ENCODE data around the gene MS4A6E.

The MS4A6E gene

DNA sequence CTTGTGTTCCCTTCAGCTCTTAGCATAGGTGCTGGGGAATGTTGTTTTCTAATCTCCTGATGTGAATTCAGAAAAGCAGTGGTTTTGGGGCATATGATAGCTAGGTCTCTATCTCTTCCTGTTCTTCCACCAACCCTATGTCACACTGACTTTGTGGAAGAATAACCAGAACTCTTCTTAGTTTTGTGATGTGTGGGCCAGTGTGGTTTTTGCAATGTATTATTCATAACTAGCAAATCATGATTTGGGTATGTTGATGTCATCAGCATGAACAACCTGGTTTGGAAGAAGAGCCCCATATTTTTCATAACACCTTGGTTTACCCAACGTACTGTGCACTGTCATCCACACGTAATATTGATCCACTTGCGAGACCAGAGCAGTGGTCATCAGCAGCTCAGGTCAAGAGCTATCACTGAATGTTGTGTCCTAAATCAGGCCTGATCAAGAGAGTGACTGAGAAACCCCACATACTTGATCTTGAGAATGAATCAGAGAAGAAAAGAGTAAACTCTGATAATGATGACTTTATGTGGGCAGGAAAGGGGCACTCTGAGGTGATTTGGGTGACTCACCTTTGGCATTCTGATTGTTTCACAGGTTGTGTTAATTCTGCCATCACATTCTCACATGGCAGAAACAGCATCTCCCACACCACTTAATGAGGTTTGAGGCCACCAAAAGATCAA lies 19.4 kb upstream of the MS4A6E start:
- Histone ChIP-seq H3K27ac (ENCODE audit: low read depth, low read length) (no peak overlapping the region), H2AFZ (ENCODE audit: low read length, unreplicated experiment) (no peak overlapping the region), H3K27me3 (ENCODE audit: insufficient read depth, low read length) (no peaks in the 10 kb centered on the region), H3K4me3 (ENCODE audit: low read depth, low read length) (no peak overlapping the region), H3K36me3 (ENCODE audit: insufficient read depth, low read length) (no peaks in the 10 kb centered on the region), H3K4me1 (ENCODE audit: control insufficient read depth, insufficient read depth, low read length, unreplicated experiment) (no peaks in the 10 kb centered on the region), H3K79me2 (ENCODE audit: control insufficient read depth, insufficient read depth, low read length, unreplicated experiment) (no peaks in the 10 kb centered on the region)

DNA sequence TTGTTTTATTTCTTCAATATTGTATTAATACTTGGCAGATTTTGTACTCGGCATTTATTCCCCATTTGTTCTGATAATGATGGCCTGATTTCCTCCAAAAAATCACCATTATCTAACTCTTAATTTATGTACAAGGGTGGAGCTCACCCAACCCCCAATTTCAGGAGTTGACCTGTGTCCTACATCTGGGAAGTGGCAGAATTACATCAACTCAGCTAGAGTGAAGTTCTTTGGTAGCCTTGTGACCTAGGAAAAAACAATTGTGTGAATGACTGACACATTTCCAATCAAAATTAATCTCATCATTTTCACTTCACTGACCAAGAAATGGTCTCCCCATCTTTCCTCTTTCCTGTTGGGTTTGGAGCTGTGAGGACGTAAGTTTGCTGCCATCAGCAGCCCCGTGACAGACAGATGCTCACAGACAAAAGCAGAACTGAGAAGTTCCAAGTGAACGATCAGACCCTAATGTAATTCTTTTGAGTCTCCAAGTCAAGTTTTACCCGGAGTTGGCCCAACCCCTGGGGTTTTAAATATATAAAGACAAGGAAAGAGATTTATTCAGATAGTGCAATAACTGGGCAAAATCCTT lies 16.6 kb upstream of the MS4A6E start:
- no peaks in the 10 kb centered on the region for H3K27me3 ChIP-seq (ENCODE audit: insufficient read depth, low read length)
- no peaks in the 10 kb centered on the region for H3K4me1 ChIP-seq (ENCODE audit: control insufficient read depth, insufficient read depth, low read length, unreplicated experiment)
- no peaks in the 10 kb centered on the region for H3K79me2 ChIP-seq (ENCODE audit: control insufficient read depth, insufficient read depth, low read length, unreplicated experiment)
- H2AFZ ChIP-seq (ENCODE audit: low read length, unreplicated experiment) = no peak overlapping the region
- no peaks in the 10 kb centered on the region for H3K36me3 ChIP-seq (ENCODE audit: insufficient read depth, low read length)
- no peak overlapping the region for H3K4me3 ChIP-seq (ENCODE audit: low read depth, low read length)
- no peak overlapping the region for H3K27ac ChIP-seq (ENCODE audit: low read depth, low read length)

DNA sequence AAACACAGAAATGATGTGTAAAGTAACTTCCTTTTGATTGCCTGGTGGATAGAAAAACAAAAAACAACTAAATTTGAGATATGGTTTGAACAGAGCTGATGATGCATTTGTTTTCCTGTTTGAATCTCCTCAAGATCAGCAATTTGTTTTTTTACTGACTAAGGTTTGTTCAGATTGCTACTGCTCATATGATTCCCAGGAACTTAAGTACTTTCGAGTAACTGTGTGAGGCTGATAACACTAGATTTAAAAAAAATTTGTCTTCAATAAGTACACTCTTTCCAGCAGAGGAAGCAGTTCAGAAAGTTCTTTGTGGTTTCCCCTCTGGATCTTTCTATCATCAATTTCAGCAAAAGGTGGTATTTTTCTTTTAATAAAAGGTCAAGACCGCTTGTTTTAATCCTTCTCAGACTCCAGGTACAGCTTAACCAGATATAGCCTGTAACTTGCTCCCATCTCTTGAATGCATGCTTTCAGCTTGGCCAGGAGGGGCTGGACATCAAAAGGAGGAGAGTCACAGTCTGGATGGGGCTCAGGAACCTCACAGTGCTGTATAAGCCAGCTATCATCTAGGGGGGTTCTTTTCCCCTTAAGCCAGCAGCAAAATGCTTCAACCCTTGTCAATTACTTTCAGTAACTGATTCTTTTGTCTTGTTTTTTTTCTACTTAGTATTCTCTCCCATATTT lies 12.3 kb upstream of the MS4A6E start:
- Histone ChIP-seq H2AFZ (ENCODE audit: low read length, unreplicated experiment) (no peak overlapping the region), H3K27me3 (ENCODE audit: insufficient read depth, low read length) (no peaks in the 10 kb centered on the region)

DNA sequence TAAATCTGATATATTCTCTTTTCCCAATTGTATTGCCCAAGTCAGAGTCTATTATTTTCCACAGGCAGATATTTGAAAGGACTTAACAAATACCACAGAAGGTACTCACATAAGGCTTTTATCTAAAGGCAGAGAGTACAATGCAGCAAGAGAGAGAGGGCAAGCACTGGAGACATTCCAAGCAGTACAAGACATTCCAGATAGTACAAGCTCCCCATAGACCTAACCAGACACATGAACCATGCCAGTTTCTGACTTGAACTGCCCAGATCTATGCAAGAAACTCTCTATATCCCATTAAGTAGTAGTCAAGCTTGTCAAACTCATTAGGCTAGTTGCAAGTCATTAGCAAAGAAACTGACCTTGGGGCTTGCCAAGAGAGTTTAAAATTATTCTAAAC lies 11.2 kb upstream of the MS4A6E start:
- H3K4me3 ChIP-seq (ENCODE audit: low read depth, low read length) = no peak overlapping the region
- H3K27me3 ChIP-seq (ENCODE audit: insufficient read depth, low read length) = no peaks in the 10 kb centered on the region
- H3K4me1 ChIP-seq (ENCODE audit: control insufficient read depth, insufficient read depth, low read length, unreplicated experiment) = no peaks in the 10 kb centered on the region
- no peaks in the 10 kb centered on the region for H3K36me3 ChIP-seq (ENCODE audit: insufficient read depth, low read length)
- no peaks in the 10 kb centered on the region for H3K79me2 ChIP-seq (ENCODE audit: control insufficient read depth, insufficient read depth, low read length, unreplicated experiment)
- no peak overlapping the region for H2AFZ ChIP-seq (ENCODE audit: low read length, unreplicated experiment)
- no peak overlapping the region for H3K27ac ChIP-seq (ENCODE audit: low read depth, low read length)

More for the DNA sequence above, 12.3 kb upstream of the MS4A6E start:
- H3K79me2 ChIP-seq (ENCODE audit: control insufficient read depth, insufficient read depth, low read length, unreplicated experiment) = no peaks in the 10 kb centered on the region
- no peaks in the 10 kb centered on the region for H3K36me3 ChIP-seq (ENCODE audit: insufficient read depth, low read length)
- no peak overlapping the region for H3K4me3 ChIP-seq (ENCODE audit: low read depth, low read length)
- no peak overlapping the region for H3K27ac ChIP-seq (ENCODE audit: low read depth, low read length)
- H3K4me1 ChIP-seq (ENCODE audit: control insufficient read depth, insufficient read depth, low read length, unreplicated experiment) = no peaks in the 10 kb centered on the region

DNA sequence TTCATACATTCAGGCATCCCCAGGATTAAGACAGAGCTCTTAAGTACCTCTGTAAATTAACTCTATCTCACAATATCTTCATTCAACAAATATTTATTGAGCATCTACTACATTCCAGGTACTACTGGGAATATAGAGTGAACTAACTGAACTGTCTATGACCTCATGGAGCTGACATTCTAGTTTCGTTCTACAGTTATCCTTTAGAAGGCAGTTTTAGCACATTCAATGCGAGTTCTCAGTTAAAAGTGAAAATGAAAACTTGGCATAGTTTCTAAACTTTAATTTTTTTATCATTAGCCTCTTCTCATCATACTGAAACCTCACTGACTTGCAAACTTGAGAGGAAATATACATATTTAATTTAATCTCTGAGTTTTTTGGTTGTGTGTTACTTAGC lies 10.7 kb upstream of the MS4A6E start:
- H3K27me3 ChIP-seq (ENCODE audit: insufficient read depth, low read length) = no peaks in the 10 kb centered on the region
- no peaks in the 10 kb centered on the region for H3K36me3 ChIP-seq (ENCODE audit: insufficient read depth, low read length)
- H3K27ac ChIP-seq (ENCODE audit: low read depth, low read length) = no peak overlapping the region
- H2AFZ ChIP-seq (ENCODE audit: low read length, unreplicated experiment) = no peak overlapping the region
- H3K79me2 ChIP-seq (ENCODE audit: control insufficient read depth, insufficient read depth, low read length, unreplicated experiment) = no peaks in the 10 kb centered on the region
- no peak overlapping the region for H3K4me3 ChIP-seq (ENCODE audit: low read depth, low read length)
- H3K4me1 ChIP-seq (ENCODE audit: control insufficient read depth, insufficient read depth, low read length, unreplicated experiment) = no peaks in the 10 kb centered on the region

DNA sequence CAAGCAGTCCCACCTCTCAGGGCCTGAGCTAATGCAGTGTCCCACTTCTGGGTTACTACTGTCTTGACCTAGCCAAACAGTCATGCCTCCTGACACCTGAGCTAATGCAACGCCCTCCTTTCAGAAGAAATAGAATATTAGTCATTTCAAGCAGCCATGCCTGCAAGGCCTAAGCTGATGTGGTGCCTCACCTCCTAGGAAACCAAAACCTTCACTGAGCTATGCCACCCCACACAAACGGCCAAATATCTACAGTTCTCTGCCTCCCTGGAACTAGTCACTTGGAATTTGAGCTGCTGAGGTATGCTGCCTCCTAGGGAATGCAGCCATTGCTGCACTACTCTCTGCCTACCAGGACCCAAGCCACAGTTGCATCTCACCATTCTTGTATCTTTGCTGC lies 8.3 kb upstream of the MS4A6E start:
- H3K4me3 ChIP-seq (ENCODE audit: low read depth, low read length) = no peak overlapping the region
- no peaks in the 10 kb centered on the region for H3K27me3 ChIP-seq (ENCODE audit: insufficient read depth, low read length)
- no peak overlapping the region for H2AFZ ChIP-seq (ENCODE audit: low read length, unreplicated experiment)
- no peaks in the 10 kb centered on the region for H3K79me2 ChIP-seq (ENCODE audit: control insufficient read depth, insufficient read depth, low read length, unreplicated experiment)
- no peaks in the 10 kb centered on the region for H3K36me3 ChIP-seq (ENCODE audit: insufficient read depth, low read length)
- no peaks in the 10 kb centered on the region for H3K4me1 ChIP-seq (ENCODE audit: control insufficient read depth, insufficient read depth, low read length, unreplicated experiment)
- no peak overlapping the region for H3K27ac ChIP-seq (ENCODE audit: low read depth, low read length)

DNA sequence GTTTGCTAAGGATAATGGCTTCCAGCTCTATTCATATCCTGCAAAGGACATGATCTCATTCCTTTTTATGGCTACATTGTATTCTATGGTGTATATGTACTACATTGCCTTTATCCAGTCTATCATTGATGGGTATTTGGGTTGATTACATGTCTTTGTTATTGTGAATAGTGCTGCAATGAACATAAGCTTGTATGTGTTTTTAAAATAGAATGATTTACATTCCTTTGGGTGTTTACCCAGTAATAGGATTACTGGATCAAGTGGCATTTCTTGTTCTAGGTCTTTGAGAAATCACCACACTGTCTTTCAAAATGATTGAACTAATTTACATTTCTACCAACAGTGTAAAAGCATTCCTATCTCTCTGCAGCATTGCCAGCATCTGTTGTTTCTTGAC lies 6.0 kb upstream of the MS4A6E start:
- H3K4me3 ChIP-seq (ENCODE audit: low read depth, low read length) = no peak overlapping the region
- H2AFZ ChIP-seq (ENCODE audit: low read length, unreplicated experiment) = no peak overlapping the region
- H3K36me3 ChIP-seq (ENCODE audit: insufficient read depth, low read length) = no peaks in the 10 kb centered on the region
- H3K27ac ChIP-seq (ENCODE audit: low read depth, low read length) = no peak overlapping the region
- no peaks in the 10 kb centered on the region for H3K79me2 ChIP-seq (ENCODE audit: control insufficient read depth, insufficient read depth, low read length, unreplicated experiment)
- H3K4me1 ChIP-seq (ENCODE audit: control insufficient read depth, insufficient read depth, low read length, unreplicated experiment) = no peaks in the 10 kb centered on the region
- H3K27me3 ChIP-seq (ENCODE audit: insufficient read depth, low read length) = no peaks in the 10 kb centered on the region

DNA sequence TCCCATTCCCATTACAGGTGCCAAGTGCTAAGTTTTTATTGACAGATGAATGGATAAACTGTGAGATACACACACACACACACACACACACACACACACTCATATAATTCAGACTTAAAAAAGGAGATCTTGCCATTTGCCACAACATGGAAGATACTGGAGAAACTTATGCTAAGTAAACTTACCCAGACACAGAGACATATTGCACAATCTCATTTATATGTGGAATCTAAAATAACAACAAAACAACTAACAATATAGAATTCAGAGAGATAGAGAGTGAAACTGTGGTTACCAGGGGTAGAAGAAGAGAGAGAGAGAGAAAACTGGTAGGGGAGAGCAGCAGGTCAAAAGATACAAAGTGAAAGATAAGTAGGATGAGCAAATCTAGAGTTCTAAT lies 1.4 kb downstream of the MS4A6E start:
- no peaks in the 10 kb centered on the region for H3K79me2 ChIP-seq (ENCODE audit: control insufficient read depth, insufficient read depth, low read length, unreplicated experiment)
- H3K36me3 ChIP-seq (ENCODE audit: insufficient read depth, low read length) = no peaks in the 10 kb centered on the region
- no peak overlapping the region for H3K27ac ChIP-seq (ENCODE audit: low read depth, low read length)
- no peak overlapping the region for H2AFZ ChIP-seq (ENCODE audit: low read length, unreplicated experiment)
- H3K4me1 ChIP-seq (ENCODE audit: control insufficient read depth, insufficient read depth, low read length, unreplicated experiment) = no peaks in the 10 kb centered on the region
- H3K27me3 ChIP-seq (ENCODE audit: insufficient read depth, low read length) = no peaks in the 10 kb centered on the region
- H3K4me3 ChIP-seq (ENCODE audit: low read depth, low read length) = no peak overlapping the region

DNA sequence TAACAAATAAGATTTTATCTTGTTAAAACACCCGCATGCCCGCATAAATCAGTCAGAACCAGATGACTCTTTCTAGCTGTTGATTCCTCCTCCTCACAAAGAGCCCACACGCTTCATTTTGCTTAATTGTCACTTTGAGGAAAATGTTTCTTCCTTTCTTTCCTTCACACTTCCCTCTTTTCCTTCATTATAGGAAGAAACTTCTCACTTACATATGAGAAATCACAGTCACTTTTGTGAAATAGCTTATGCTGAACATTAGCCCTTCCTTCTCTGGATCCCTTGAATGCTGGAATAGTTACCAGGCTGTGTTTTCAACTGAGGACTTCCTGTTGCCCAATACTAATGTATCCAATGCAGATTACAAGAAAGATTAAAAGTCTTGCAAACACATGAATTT lies 5.8 kb downstream of the MS4A6E start:
- H3K36me3 ChIP-seq (ENCODE audit: insufficient read depth, low read length) = no peaks in the 10 kb centered on the region
- H2AFZ ChIP-seq (ENCODE audit: low read length, unreplicated experiment) = no peak overlapping the region
- no peaks in the 10 kb centered on the region for H3K27me3 ChIP-seq (ENCODE audit: insufficient read depth, low read length)
- H3K27ac ChIP-seq (ENCODE audit: low read depth, low read length) = no peak overlapping the region
- no peak overlapping the region for H3K4me3 ChIP-seq (ENCODE audit: low read depth, low read length)
- H3K79me2 ChIP-seq (ENCODE audit: control insufficient read depth, insufficient read depth, low read length, unreplicated experiment) = no peaks in the 10 kb centered on the region
- no peaks in the 10 kb centered on the region for H3K4me1 ChIP-seq (ENCODE audit: control insufficient read depth, insufficient read depth, low read length, unreplicated experiment)

DNA sequence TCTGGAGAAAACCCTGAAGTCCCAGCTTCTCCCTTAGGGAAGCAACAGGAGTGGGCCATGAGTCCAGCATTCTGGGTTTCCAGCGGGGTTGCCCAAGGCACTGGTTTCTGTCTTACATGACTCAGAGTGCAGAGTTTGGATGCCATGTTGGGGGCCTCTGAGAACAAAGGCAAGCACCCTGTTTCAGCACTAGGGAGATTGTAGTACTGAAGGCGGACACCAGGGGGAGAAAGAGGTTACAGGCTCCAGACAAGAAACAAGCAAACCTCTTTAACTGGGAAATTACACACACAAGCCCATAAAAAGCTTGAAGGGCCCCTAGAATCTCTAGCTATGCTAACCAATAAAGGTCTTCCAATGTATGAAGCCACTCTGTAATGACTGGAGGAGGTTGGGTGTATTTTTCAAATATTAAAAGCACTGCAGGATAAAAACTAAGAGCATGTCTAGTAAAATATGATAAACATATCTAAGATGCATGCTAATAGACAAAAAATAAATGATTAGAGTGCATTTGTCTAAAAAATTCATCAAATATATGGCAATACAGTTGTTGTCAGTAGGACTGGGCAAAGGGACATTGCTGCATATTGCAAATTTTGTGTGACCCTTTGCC lies 7.1 kb downstream of the MS4A6E start:
- H3K36me3 ChIP-seq (ENCODE audit: insufficient read depth, low read length) = no peaks in the 10 kb centered on the region
- no peak overlapping the region for H3K27ac ChIP-seq (ENCODE audit: low read depth, low read length)
- H3K79me2 ChIP-seq (ENCODE audit: control insufficient read depth, insufficient read depth, low read length, unreplicated experiment) = no peaks in the 10 kb centered on the region
- no peak overlapping the region for H2AFZ ChIP-seq (ENCODE audit: low read length, unreplicated experiment)
- no peaks in the 10 kb centered on the region for H3K4me1 ChIP-seq (ENCODE audit: control insufficient read depth, insufficient read depth, low read length, unreplicated experiment)
- H3K4me3 ChIP-seq (ENCODE audit: low read depth, low read length) = no peak overlapping the region
- no peaks in the 10 kb centered on the region for H3K27me3 ChIP-seq (ENCODE audit: insufficient read depth, low read length)
